K562 (cell line): ENCODE results near the gene SPOCD1. TPM values are rescaled to one million over a fixed set of nuclear protein-coding genes. Genes with fewer than 3 reads are reported as not detected.
A peak's percentile ranks its signal among the peaks of the same experiment; 100 is the strongest.

Experiments
- ARID4B ChIP-seq: sonication (generic); formaldehyde crosslinking; IDR thresholded peaks from 2 replicates; pipeline ENCODE4 v1.8.0; 2022; ENCODE audit warnings: mild to moderate bottlenecking, missing genetic modification reagents
- CGGBP1 ChIP-seq: fragments of 250-450 bp; sonication (Bioruptor Pico); IDR thresholded peaks from 2 replicates; pipeline ENCODE4 v1.9.0; 2021; ENCODE audit warnings: mild to moderate bottlenecking
- CTBP1 ChIP-seq: fragments of 450-650 bp; IDR thresholded peaks from 2 replicates; pipeline ENCODE4 v1.6.1; 2016; ENCODE audit warnings: borderline replicate concordance
- DLX4 ChIP-seq: fragments of 250-450 bp; sonication (Bioruptor Pico); IDR thresholded peaks from 2 replicates; pipeline ENCODE4 v1.6.1; 2021; ENCODE audit warnings: mild to moderate bottlenecking
- DNMT1 ChIP-seq: fragments of 450-650 bp; IDR thresholded peaks from 2 replicates; pipeline ENCODE4 v1.6.1; 2016; ENCODE audit warnings: antibody characterized with exemption, mild to moderate bottlenecking
- GTF3C2 ChIP-seq: IDR thresholded peaks from 3 replicates; pipeline ENCODE4 v1.6.1; 2011; ENCODE audit warnings: borderline replicate concordance, mild to moderate bottlenecking, moderate library complexity; ENCODE audit not compliant: insufficient read length; ENCODE audit errors: extremely low read depth
- HDGF ChIP-seq: fragments of 450-650 bp; IDR thresholded peaks from 2 replicates; pipeline ENCODE4 v1.6.1; 2016
- HMBOX1 ChIP-seq: sonication (generic); IDR thresholded peaks from 2 replicates; pipeline ENCODE4 v1.6.1; 2016
- HMGN3 ChIP-seq: IDR thresholded peaks from 2 replicates; pipeline ENCODE4 v1.6.1; 2011; ENCODE audit warnings: borderline replicate concordance, low read depth, mild to moderate bottlenecking, mixed read lengths, low read length; ENCODE audit not compliant: insufficient read length; ENCODE audit errors: extremely low read depth
- IRF1 ChIP-seq: sonication (generic); formaldehyde crosslinking; IDR thresholded peaks from 2 replicates; pipeline ENCODE4 v1.8.0; 2022; ENCODE audit warnings: missing genetic modification reagents, mild to moderate bottlenecking, borderline replicate concordance
- IRF9 ChIP-seq: fragments of 450-650 bp; IDR thresholded peaks from 2 replicates; pipeline ENCODE4 v1.6.1; 2016; ENCODE audit warnings: missing biosample characterization, missing genetic modification characterization
- LCOR ChIP-seq: sonication (generic); formaldehyde crosslinking; IDR thresholded peaks from 2 replicates; pipeline ENCODE4 v1.8.0; 2022; ENCODE audit warnings: mild to moderate bottlenecking, missing genetic modification reagents
- SMAD1 ChIP-seq: fragments of 150-350 bp; IDR thresholded peaks from 2 replicates; pipeline ENCODE4 v1.6.1; 2014; ENCODE audit warnings: low read length, low read depth; ENCODE audit not compliant: partially characterized antibody
- ZNF239 ChIP-seq: fragments of 250-450 bp; sonication (Bioruptor Pico); IDR thresholded peaks from 2 replicates; pipeline ENCODE4 v1.4.0; 2020; ENCODE audit warnings: mild to moderate bottlenecking
- ZNF589 ChIP-seq: fragments of 200-800 bp; sonication (Bioruptor generic); IDR thresholded peaks from 2 replicates; pipeline ENCODE4 v1.6.1; 2016; ENCODE audit warnings: low read depth, missing genetic modification characterization, missing compliant biosample characterization
- polyA plus RNA-seq, 8 experiments: library from polyadenylated mRNA; depleted of rRNA in 4 of 8; stranded (reverse) in 5 of 8; unstranded in 3 of 8; fragments of >200 nt; fragmentation: Nextera tagmentation in 2 of 8; fragmentation: Illumina TruSeq in 1 of 8; extraction: Ambion mirVana in 2 of 8; extraction: Trizol in 1 of 8; gene quantifications; 2 replicates each; pipeline versions ENCODE4 v1.2.1 to v1.2.3, GENCODE V29; 2011 to 2014; ENCODE audit warnings: inconsistent platforms in 1 of 8, missing spikeins in 1 of 8
- total RNA-seq, 7 experiments: library from RNA; depleted of rRNA in 6 of 7; stranded (reverse); fragments of >200 nt in 6 of 7; fragmentation: Illumina TruSeq in 2 of 7; extraction: Trizol in 2 of 7; gene quantifications; 2 replicates each; pipeline versions ENCODE4 v1.2.1 to v1.2.3, GENCODE V29; 2011 to 2021; ENCODE audit warnings: low replicate concordance in 1 of 7

Gene SPOCD1
- total and polyA plus RNA-seq, 9 of the 15 experiments (the other 6 are each of a cell fraction or from before 2014, with no cell fraction given): 0.03 to 0.71 (median 0.26) TPM; not detected in 1

- TF ChIP-seq ARID4B: peak; percentile 78; the same call in 1 of the 2 replicates
- no peak for TF ChIP-seq GTF3C2
- TF ChIP-seq SMAD1: no peak
- no peak for TF ChIP-seq IRF9
- TF ChIP-seq LCOR (CRISPR knock-in tag): peak; percentile 51; the same call in 1 of the 2 replicates
- no peak for TF ChIP-seq ZNF239 (CRISPR knock-in tag)
- no peak for TF ChIP-seq CGGBP1 (CRISPR knock-in tag)
- TF ChIP-seq HMGN3: peak; percentile 16
- TF ChIP-seq CTBP1: peak; percentile 48
- TF ChIP-seq HMBOX1: no peak
- TF ChIP-seq DLX4 (CRISPR knock-in tag): no peak
- no peak for TF ChIP-seq HDGF
- TF ChIP-seq IRF1: no peak
- no peak for TF ChIP-seq DNMT1
- TF ChIP-seq ZNF589 (CRISPR knock-in tag): no peak
Observed at GRCh38 chr1:31789259-31790065, 26.4 kb downstream of the SPOCD1 start (continued).
